ENCODE results near the gene KDM4B.

Gene KDM4B

DNA sequence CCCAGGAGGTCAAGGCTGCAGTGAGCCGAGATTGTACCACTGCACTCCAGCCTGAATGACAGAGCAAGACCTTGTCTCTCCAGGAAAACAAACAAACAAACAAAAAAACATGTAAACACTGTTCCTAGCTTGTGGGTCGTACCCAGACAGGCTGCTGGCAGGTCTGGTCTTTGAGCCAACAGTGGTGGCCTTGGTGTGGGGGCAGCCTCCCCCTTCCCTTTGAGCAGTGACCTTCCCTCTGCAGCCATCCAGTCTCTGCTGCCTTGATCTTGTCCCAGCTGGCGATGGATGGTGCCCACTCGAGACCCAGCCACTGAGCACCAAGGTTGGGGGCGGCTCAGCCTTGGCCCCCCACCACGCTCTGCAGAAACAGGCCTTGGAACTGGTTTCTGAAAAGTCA, 143.3 kb downstream of the KDM4B start:
- DNase-seq, result no peak

DNA sequence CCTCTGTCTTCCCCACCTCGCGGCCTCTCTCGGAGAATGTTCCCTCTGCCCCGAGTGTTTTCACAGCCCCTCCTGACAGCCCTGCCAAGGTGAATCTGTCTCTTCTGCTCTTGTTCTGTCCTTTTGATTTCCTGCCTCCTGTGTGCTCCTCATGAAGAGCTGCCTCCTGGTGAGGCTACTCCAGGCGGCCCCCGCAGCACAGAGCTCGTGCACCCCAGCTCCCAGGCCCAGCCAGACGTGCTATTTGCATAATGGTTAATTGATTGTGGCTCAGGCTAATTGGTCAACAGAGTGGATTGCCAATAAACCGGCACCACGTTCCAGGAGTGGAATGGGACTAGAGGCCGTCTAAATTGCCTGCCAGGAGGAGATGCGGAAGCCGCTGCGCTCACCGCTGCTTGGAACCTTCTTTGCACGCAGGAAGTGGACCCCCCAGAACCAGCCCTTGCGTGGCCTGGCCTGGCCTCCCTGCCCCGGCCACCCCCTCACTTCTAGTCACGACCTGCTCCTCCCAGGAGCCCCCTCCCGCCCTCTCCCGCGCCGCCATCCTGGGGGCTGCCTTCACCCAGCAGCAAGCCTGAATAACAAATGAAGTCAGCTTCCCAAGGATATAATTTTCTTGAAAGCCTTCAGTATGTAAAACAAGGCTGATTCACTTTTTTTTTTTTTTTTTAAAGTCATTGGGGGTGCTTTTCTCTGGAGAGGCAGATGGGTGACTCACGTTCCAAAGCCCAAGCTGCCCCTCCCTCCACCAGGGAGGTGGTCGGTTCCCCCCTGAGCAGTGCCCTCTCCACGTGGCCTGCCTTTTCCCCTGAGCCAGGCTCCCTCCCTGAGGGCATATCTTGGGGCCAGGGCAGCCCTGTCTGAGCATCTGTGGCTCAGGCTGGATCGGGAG, 144.0 kb downstream of the KDM4B start:
- DNase-seq, result no peak

DNA sequence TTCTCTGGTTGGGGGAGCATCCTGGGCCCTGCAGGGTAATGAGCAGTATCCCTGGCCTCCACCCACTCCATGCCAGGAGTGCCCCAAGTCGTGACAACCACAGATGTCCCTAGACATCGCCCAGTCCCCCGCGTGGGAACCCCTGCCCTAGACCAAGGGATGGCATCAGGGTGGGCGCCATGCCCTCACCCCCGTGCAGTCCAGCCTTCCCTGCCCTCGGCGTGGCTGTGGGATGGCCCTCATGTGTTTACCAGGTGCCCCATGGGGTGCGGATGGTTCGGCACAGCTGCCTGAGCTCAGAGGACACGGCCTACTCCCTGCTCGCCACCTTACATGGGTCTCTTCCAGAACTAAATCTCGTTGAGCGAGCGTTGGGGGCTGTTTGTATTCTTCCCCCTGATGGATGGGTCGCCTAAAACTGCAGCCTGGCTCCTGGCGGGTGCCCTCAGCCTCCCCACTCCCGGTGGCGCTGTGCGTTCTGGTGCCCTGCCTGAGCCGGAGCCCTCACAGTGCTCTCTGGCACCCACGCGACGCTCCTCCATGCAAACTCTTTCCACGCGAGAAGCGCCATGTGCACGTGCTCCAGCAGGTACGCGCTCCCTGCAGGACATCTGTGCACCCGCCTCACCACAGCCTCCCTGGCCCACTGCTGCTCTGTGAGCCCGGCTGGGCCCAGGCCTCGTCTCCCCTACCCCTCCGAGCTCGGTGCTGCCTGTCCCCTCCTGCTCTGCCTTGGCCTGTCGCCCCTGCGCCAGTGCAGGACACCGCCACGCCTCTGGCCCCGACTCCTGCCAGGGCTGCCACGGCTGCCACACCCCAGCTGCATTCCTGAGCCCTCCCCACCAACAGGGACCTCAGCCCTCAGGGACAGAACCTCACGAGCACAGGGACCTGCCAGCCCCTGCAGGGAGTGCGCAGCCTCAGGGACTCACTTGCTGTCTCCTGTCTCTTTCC, 145.0 kb downstream of the KDM4B start:
- no peak for DNase-seq

DNA sequence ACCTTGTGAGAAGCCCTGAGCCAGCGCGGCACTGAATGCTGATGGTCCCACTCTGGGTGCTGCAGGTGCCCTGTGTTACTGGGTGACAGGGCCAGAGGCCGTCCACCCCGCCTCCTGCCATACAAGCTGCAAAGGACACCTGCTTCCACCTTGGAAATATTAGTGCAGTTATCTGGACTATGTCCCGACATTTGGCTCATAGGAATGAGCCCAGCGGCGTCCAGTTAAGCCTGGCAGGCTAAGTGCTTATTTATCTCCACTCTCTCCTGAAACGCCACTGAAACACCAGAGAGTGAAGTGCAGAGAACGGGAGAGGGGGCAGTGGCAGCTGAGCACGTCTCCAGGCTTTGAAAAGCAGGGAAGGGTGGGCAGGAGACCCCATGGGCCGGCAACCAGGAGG, 145.8 kb downstream of the KDM4B start:
- no peak for DNase-seq

DNA sequence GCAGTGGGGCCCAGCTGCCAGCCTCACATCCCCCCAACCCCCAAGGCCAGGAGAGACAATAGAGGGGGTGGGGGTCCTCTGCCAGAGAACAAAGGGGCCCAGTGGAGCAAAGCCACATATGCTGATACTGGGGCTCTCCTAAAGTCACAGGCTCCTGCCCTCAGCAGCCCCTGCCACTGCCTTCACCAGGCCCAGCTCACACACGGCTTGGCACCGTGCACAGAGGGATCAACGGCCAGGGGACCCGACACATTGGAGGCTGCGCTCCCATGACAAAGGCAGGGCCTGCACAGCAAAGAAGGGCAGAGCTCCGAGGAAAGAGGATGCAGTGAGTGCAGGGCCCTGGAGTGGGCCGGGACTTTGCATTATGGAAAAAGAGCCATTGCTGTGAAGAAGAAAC, 146.4 kb downstream of the KDM4B start:
- no peak for DNase-seq

DNA sequence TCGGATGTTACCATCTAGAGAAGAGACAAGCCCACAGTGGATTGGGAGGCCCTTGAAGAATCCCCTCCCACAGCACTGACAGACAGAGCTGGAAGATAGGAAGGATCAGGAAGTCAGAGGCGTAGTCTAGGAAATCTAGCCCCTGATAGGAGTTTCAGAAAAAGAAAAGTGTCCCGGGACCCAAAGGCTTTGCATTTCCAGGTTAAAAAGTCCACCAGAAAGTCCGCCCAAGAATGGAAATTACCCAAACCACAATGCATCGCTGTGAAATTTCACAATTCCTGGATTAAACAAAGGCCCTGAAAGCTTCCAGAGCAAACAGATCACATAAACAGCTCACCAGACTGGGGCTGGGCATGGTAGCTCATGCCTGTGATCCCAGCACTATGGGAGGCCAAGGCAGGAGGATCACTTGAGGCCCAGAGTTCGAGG, 146.9 kb downstream of the KDM4B start:
- DNase-seq, result no peak

DNA sequence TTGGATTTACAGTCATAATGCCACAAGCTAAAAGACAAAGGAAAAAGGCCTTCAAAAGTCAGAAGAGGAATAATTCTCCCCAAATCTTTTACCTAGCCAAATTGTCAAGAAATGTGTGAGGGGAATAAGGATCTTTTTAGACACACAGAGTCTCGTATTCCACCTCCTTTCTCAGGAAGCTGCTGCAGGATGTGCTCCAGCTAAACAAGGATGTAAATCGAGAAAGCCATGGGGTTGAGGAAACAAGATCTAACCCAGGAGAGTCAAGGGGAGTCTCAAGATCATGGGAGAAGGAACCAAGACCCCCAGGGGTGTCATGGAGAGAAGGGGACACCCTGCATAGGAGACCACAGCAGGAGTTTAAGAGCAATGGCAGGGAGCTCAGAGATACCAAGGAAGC, 147.4 kb downstream of the KDM4B start:
- DNase-seq, result no peak

DNA sequence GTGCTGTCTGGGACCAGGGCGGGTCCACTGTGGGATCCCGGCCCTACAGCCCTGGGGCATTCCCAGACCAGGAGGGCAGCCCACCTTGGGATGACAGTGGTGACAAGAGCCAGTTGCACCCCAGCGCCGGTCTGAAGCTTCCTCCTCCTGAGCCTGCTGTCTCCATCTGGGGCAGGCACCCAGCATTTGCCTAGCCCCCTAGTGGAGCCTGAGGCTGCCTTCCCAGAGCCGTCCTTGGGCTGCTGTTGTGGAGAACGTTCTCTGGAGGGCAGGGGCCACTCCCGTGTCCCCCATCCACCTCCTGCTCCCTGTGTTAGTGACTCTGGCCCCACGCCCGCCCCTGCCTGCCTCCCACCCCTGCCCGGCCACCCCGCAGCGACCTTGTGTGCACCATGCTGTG, 148.5 kb downstream of the KDM4B start:
- DNase-seq, result no peak

DNA sequence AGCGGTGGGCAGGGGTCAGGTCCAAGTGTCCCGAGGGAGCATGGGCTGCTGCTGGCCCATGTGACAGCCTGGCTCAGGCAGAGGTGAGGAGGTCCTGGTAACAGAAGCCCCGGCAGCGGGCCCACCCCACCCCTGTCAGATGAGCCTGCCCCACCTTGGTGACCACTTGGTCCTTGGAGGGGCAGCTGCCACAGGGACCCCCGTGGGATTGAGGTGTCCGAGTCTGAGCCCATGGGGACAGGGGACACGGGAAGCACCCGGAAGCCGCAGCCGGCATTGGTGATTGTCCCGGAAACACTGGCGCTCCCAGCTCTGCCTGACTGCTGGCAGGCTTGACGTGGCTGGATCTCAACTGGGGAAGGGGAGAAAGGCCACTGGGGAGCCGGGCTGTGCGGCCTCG, 149.1 kb downstream of the KDM4B start:
- no peak for DNase-seq

DNA sequence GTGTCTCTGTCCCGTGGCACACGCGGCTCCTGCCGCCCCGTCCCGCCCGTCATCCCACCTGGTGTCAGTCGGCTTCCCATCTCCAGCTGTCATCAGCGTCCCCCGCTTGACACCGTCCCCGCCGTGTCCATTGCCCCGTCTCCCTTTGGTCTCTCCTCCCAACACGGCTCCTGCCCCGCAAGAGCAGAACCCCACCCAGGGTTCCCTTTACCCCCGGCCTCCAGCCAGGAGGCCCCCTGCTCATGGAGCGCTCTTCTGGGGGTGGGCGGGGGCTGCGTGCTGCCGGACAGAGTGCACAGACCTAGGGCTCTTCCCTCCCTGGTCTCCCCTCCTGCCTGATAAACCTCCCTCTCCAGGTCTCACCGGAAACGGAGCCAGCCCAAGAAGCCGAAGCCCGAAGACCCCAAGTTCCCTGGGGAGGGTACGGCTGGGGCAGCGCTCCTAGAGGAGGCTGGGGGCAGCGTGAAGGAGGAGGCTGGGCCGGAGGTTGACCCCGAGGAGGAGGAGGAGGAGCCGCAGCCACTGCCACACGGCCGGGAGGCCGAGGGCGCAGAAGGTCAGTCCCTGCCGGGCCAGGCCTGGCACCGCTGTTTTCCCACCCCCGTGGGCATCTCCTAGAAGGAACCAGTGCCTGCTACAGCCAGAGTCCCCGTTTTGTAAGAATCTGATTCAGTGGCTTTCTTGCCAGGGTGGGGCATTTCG, 150.5 kb downstream of the KDM4B start:
- DNase-seq, result no peak

DNA sequence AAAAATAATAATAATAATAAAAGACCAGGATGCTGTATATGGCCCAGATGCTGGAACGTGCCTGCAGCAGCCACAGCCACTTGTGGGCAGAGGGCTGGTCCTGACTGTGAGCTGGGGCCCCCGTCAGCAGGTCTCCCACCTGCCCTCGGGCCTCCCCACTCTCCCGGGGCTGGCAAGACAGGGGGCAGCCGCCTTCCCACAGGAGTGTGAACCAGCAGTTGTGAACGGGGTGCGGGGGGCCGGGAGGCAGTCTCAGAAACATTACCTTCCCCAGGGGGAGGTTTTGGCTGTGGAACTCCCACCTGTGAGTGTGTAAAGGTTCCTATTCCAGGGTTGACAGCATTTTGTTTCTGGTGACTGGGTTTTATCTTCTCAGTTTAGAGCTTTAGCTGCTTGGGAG, 151.4 kb downstream of the KDM4B start:
- DNase-seq, result no peak

DNA sequence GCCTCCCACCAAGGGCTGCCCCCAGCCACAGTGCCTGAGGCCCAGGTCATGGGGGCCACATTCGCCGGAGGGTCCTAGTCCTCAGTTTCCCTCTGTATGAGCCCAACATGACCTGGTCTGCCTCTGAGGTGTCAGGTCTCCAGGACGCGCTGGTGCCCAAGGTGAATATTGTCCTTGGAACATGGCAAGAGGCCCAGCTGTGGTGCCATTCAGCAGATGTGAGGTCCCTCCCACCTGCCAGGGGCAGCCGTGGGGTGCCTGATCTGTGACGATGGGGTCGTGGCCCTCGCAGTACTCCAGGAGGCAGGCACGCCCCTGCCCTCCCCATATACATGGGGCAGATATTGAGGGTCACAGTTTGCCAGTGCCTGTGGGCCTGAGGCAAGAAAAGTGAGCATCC, 151.9 kb downstream of the KDM4B start:
- DNase-seq, result no peak

DNA sequence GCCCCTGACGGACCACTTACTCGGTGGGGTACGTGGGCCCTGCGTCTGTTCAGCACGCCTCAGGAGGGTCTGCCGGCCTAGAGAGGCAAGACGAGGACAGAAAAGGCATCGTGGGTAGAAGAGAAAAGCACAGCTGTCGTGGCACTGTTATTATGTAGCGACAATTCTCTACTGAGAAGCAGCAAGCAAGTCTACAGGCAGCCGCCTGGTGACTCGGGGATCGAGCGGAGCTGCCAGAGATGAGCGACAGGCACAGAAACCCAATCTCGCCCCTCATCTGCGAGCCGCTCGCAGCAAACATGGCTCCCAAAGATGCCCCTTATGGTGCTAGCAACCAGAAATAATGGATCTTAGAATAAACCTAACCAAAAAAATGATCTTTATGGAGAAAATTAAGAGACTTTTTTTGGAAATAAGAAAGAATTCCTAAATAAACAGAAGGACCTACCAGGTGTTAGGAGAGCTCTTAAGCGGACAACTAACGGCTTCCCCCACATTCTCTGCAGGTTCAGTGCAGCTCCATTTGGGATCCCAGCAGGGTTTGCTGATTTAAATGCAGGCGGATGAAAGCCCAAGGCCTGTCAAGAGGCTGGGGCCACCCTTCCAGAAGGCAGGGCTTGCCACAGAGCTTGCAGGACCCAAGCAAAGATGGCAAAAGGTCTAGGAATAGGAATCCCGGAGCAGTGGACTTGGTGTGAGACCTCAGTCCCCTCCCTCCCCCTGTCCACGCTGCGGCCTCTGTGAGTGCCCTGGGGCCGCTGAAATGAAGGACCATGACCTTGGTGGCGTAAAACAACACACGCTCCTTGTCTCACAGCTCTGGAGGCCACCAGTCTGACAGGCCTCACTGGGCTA, 152.6 kb downstream of the KDM4B start:
- DNase-seq, result no peak

DNA sequence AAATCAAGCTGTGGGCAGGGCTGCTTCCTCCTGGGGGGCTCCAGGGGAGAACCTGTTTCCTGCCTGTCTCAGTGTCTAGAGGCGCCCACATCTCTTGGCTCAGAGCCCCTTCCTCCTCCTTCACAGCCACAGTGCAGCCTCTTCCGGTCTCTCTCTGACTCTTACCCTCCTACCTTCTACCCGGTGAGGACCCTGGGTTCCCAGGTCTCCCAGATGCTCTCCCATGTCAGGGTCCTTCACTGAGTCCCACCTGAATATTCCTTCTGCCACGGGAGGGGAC, 153.1 kb downstream of the KDM4B start:
- DNase-seq, result no peak

DNA sequence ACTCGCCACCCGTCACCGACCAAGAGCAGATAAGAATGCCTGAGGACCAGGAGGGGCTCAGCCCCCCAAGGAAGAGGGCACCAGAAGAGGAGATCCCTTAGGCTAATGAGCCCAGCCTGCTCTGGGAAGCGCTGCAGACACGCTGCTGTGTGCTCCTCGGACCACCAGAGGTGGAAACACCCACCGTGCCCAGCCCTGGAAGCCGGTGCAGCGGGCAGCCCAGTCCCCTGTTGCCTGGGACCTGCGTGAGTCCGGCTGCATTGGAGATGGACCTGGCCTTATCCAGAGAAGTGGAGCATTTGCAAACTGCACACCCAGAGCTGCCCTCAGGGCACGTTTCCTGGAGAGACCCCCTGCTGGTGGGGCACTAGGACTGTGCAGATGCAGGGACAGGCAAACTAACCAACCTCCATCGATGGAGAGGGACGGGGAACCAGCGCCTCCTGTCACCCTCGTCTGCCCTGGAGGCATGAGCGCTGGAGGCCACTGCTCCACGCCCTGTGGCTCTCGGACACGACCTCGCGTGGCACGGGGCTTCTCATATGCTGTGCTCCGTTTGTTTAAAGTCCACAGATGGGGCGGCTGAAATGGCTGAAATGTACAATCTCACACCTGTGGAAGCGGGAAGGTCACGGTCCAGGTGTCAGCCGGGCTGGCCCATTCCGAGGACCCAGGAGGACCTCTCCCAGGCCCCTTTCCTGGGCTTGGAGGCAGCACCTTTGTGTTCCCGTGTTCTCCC, 153.9 kb downstream of the KDM4B start:
- DNase-seq, result no peak

DNA sequence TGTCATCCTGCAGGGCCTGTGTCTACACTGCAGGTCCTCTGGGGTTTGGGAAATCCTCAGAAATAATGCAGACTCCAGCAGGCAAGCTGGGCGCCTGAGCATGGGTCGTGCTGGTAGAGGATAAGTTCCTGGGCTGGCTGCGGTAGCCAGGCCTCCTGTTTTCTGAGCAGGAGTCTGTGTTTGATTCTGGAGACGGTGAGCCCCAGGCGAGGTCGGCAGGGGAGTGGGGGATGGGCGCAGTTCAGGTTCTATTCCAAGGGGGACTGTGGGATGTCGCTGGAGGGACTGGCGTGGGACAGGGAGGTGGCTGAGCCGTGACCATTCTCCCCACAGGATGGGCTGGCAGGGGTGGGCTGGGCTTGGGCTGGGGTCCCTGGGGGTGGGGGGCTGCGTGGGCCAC, 154.7 kb downstream of the KDM4B start:
- DNase-seq, result no peak

DNA sequence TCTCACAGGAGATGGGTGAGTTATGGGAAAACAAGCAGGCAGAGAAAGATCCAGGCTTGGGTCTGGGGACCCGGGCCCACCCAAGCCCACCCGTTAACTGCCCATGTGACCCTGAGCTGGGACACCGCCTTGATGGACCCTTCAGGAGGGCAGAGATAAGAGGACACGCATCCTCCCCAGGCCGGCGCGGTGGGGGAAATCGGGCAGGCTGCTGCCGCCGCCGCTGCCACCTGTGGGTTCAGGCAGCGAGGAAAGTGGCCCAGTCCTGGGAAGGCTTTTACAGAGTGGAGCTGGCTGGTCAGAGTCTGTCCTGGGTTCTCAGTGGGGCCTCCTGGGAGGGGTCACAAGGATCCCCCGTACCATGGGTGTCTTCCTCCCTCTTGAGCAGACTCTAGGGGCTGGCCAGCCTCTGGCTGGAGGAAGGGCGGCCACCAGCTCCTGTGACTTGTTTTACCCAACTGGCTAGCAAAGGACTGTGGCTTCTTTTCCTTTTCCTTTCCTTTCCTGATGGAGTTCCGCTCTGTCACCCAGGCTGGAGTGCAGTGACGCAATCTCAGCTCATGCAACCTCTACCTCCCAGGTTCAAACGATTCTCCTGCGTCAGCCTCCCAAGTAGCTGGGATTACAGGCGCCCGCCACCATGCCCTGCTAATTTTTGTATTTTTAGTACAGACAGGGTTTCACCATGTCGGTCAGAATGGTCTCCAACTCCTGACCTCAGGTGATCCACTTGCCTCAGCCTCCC, 155.4 kb downstream of the KDM4B start:
- no peak for DNase-seq

DNA sequence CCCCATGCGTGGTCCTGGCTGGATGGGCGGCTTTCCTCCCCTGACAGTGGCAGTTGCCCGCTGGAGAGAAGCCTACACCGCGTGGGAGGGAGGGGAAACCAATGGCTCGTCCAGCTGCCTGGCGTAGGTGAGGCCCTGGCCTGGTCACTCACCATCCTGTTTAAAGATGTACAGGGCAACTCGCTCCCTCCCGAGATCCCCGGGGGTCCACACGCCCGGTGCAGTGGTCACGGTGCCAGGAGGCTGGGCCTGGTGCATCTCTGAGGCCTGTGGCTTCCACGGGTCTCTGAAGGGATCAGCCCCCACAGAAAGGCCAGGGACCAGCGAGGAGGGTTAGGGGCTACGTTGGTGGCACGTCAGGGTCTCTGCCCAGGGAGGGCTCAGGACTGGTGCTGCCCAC, 156.5 kb downstream of the KDM4B start:
- DNase-seq, result no peak

DNA sequence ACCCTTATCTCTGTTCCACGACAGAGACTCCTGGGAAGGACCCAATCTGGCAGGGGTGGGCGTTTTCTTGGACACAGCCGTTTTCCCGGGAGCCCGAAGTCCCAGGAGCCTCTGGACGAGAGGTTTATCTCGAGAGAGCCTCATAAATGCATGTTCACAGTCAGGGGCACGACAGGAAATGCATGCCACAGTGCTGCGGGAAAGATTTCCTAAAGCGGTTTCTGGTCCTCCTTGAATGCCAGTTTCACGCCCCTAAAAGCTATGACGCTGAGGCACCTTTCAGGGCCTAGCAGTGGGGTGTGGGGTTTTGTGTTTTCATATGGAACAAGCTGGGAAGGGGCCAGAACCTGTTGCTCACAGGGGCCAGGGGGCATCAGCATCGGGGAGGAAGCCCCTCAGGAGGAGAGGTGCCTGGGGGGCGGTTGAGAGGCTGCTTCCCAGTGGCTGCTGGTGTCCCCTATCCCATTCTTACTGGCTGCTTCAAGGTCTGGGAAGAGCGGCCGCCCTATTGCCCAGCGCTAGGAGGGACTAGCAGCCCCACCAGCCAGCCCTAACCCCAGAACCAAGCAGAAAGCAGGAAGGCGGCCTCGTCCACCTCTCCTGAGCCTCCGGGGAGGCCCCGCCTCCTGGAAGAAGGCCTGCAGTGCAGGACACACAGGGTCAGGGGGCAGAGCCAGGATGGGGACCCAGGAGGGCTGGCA, 157.0 kb downstream of the KDM4B start:
- no peak for DNase-seq

DNA sequence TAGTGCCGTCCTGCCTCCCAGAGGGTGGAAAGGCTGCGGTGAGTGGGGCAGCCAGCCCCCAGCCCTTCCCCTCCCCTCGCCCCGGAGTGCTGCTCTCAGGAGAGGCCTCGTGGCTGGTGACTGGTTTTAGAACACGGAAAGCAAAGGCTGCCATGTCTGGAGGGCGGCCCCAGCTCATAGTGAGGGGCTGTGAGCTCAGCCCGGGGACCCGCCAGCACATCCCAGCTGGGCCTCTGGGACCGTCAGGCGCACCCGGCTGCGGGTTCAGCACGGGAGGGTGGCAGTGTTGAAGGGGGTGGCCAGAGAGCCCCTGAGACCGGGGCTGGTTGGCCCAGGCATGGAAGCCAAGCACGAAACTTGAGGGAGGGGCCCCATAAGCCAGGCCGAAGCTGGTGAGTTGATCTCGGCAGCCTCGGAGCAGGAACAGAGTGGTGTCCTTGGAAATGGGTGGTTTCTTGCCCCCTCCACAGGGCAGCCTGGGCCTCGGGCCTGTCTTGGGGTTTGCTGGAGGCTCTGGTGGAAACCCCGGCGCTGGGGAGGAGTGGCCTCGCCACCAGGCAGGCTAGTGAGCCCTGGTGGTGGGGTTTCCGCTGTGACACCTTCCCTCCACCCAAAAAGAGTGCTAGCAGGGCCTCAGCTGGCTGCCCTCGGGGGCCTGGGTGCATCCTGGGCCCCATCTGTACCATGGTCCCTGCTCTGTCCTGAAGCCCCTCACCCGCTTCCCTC, 157.7 kb downstream of the KDM4B start:
- DNase-seq, result no peak

Data from OCI-M1 (cell line).